Measurements from ENCODE around the gene STX18.

DNA sequence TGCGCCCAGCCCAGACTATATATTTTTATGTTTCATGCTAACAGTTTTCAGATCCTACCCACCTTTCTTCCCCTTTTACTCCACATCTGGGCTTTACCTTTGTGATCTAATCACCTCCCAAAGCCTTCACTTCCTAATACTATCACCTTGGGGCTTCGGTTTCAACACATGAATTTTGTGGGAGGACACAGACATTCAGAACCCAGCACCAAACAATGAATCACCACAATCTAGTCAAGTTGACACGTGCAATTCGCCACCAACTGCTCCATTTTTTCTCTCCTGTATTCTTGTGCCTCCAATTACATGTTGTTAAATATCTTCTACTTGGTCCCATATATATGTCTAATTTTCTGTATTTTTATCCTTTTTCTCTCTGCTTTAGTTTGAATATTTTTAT is 41.8 kb upstream of the STX18 start:
- TF ChIP-seq POLR2AphosphoS5 (IDR thresholded peaks at IDR 0.05): no peak
- no peak for TF ChIP-seq POLR2A (IDR thresholded peaks at IDR 0.05)
- TF ChIP-seq, protein P1, sequence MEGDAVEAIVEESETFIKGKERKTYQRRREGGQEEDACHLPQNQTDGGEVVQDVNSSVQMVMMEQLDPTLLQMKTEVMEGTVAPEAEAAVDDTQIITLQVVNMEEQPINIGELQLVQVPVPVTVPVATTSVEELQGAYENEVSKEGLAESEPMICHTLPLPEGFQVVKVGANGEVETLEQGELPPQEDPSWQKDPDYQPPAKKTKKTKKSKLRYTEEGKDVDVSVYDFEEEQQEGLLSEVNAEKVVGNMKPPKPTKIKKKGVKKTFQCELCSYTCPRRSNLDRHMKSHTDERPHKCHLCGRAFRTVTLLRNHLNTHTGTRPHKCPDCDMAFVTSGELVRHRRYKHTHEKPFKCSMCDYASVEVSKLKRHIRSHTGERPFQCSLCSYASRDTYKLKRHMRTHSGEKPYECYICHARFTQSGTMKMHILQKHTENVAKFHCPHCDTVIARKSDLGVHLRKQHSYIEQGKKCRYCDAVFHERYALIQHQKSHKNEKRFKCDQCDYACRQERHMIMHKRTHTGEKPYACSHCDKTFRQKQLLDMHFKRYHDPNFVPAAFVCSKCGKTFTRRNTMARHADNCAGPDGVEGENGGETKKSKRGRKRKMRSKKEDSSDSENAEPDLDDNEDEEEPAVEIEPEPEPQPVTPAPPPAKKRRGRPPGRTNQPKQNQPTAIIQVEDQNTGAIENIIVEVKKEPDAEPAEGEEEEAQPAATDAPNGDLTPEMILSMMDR (IDR thresholded peaks at IDR 0.05): no peak

Measured in suprapubic skin (tissue), 4 donors.